GM12873 (cell line): ENCODE data around the gene DNASE1.

Experiments used
- CTCF ChIP-seq: IDR thresholded peaks from 2 replicates; pipeline ENCODE4 v1.5.1; 2012; ENCODE audit warnings: low read depth, mild to moderate bottlenecking, moderate library complexity, low read length, control low read depth; ENCODE audit not compliant: insufficient read depth; ENCODE audit errors: missing control alignments

Gene DNASE1

GRCh38 chr16:3672571-3673041 lies 18.1 kb downstream of the DNASE1 start:
- no peak for TF ChIP-seq CTCF

- TF ChIP-seq CTCF = no peak
Observed at GRCh38 chr16:3673201-3673600, 18.7 kb downstream of the DNASE1 start.

GRCh38 chr16:3673676-3674377 lies 19.3 kb downstream of the DNASE1 start:
- TF ChIP-seq CTCF = no peak

GRCh38 chr16:3674513-3675295 lies 20.2 kb downstream of the DNASE1 start:
- TF ChIP-seq CTCF = no peak

- no peak for TF ChIP-seq CTCF
Observed at GRCh38 chr16:3675601-3676130, 21.2 kb downstream of the DNASE1 start.

GRCh38 chr16:3677994-3678393 lies 23.5 kb downstream of the DNASE1 start:
- TF ChIP-seq CTCF = no peak

- no peak for TF ChIP-seq CTCF
Observed at GRCh38 chr16:3681206-3681605, 26.7 kb downstream of the DNASE1 start.
